Choroid plexus epithelial cell (primary cell): ENCODE results near the gene NUP107.

Experiments
- DNase-seq: peaks from one replicate; pipeline ENCODE4 v3.0.0-alpha.2; 2010; ENCODE audit warnings: low read depth
- H3K4me3 ChIP-seq: 2 replicates; pipeline ENCODE4 v1.5.1; 2011; ENCODE audit warnings: low read depth, mild to moderate bottlenecking, control low read depth, low read length, moderate library complexity
- TF ChIP-seq, protein P1 (sequence below): conservative IDR thresholded peaks from 2 replicates; pipeline ENCODE4 v1.5.1; 2011; ENCODE audit warnings: low read depth, mild to moderate bottlenecking, control low read depth, inconsistent platforms, low read length, moderate library complexity

The NUP107 gene

DNA sequence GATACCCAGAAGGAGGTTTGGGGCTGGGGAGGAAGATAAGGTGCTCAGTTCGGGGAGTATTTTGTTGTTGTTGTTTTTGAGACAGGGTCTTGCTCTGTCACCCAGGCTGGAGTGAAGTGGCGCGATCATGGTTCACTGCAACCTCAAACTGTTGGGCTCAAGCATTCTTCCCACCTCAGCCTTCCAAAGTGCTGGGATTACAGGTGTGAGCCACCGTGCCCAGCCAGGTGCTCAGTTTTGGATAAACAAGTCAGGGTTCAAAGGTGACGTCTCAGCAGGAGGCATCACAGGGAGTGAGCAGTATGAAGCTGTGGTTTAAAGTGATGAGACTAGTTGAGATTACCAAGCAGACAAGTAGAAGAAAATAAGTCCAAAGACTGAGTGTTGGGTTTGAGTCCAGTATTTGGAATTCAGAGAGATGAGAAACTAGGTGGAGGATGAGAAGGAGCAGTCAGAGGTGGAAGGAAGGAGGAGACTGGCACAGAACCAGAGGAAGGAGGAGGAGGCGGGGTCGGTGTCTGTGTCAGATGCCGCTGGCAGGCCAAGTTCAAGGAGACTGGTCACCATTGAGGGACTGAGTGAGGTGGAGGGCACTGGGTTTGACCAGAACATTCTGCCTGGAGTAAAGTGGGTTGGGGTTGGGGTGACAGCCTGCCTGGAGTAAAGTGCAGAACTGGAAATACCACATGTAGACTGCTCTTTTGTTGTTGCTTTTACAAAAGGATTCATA, 75.3 kb downstream of the NUP107 start:
- no peak for DNase-seq
- no peak overlapping the region for H3K4me3 ChIP-seq
- TF ChIP-seq, protein P1, sequence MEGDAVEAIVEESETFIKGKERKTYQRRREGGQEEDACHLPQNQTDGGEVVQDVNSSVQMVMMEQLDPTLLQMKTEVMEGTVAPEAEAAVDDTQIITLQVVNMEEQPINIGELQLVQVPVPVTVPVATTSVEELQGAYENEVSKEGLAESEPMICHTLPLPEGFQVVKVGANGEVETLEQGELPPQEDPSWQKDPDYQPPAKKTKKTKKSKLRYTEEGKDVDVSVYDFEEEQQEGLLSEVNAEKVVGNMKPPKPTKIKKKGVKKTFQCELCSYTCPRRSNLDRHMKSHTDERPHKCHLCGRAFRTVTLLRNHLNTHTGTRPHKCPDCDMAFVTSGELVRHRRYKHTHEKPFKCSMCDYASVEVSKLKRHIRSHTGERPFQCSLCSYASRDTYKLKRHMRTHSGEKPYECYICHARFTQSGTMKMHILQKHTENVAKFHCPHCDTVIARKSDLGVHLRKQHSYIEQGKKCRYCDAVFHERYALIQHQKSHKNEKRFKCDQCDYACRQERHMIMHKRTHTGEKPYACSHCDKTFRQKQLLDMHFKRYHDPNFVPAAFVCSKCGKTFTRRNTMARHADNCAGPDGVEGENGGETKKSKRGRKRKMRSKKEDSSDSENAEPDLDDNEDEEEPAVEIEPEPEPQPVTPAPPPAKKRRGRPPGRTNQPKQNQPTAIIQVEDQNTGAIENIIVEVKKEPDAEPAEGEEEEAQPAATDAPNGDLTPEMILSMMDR, result no peak

DNA sequence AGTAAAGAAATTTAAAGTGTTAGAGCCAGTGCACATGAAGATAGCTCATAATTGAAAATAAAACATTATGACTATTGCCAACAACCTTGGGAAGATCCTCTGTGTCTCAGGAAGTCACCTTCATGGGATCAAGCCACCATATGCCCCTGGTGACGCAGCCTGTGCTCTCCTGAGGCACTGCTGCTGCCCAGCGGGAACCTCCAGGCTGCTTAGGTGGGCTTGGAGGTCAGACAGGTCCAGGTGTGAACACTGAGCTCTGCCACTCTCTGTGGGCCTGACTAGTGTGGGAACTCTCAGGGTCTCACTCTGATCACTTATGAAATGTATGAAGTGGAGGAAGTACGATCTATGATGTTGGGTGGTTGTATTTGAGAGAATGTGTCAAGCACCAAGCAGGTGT, 75.9 kb downstream of the NUP107 start:
- TF ChIP-seq, protein P1, result no peak
- DNase-seq, result no peak
- H3K4me3 ChIP-seq, result no peak overlapping the region

DNA sequence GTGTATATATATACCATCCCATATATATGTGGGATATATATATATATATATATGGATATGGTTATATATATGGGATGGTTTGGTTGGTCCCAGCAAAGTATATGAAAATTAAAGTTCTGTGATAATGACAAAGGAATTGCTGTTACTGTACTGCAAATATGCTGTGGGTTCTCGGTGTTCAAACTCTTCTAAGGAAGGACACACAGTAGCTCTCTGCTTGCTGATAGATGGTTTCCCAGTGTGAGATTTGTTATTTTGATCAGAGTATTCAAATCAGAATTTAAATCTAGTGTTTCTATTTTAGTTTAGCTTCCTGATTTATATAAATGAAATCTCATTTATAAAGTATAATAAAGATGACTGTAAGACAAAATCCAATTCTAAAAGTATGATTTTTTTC, 78.9 kb downstream of the NUP107 start:
- no peak overlapping the region for H3K4me3 ChIP-seq
- no peak for DNase-seq
- TF ChIP-seq, protein P1, result no peak

DNA sequence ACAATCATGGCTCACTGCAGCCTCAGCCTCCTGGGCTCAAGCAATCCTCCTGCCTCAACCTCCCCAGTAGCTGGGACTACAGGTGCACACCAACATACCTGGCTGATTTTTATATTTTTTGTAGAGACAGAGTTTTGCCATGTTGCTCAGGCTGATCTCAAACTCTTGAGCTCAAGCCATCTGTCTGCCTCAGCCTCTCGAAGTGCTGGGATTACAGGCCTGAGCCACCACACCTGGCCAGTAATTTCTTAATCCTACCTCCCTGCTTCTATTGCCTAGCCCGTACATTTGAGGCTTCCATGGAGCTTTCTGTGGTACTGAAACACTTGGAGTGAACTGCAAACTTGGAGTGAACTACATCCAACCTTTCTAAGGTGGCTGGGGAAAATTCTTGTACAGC, 79.9 kb downstream of the NUP107 start:
- TF ChIP-seq, protein P1, result no peak

DNA sequence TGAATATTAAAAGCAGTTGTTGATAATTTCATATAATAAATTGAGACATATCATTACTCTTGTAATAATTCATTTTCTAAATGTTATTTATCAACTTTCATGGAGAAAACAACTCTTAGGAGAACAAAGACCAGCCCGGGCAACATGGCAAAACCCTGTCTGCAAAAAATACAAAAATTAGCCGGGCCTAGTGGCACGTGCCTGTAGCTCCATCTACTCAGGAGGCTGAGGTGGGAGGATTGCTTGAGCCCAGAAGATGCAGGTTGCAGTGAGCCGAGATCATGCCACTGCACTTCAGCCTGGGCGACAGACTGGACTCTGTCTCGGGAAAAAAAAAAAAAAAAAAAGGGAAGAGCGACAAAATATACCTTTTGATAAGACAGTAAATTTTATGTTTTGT, 80.4 kb downstream of the NUP107 start:
- DNase-seq, result no peak
- TF ChIP-seq, protein P1, result no peak
- no peak overlapping the region for H3K4me3 ChIP-seq

More for the DNA sequence above, 79.9 kb downstream of the NUP107 start:
- DNase-seq, result no peak
- H3K4me3 ChIP-seq, result no peak overlapping the region

DNA sequence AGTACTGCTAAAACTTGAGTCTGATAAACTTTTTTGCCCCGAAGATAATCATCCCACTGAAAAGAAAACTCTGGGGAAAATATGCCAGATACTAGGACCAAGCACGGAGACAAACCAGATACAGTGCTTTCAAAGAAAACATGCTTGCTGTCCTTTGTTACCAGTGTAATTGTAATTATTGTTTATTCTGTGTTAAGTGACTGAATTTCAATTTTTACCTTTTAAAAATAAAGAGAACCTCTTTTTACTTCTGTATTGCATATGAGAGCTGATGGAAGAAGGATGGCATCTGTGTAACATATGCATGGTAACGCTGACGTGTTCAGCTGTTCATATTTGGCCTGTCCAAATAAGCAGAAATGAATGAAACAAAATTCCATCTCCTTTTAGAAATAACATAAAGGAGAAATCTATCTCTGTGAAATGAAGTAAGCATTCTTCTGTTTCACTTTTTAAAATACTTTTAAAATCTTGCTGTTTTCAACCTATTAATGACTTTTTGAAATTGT, 81.7 kb downstream of the NUP107 start:
- no peak overlapping the region for H3K4me3 ChIP-seq
- TF ChIP-seq, protein P1, result no peak
- DNase-seq, result no peak

DNA sequence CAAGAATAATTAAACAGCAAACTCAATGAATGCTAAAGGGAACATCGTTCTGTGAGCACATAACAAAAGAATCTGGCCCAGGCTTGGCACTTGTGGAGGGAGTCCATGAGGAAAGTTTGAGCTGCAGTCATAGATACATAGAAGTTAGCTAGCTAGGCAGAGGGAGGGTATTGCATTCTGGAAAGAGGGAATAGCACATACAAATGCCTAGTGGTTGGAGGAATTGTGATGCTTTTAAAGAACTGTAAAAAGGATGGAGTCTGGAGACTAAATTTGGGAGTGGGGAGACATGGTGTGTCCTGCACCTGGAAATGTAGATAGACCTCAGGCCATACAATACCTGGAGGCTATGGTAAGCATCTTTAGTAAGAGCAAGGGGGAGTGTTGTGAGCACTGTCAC, 83.2 kb downstream of the NUP107 start:
- TF ChIP-seq, protein P1, result no peak
- no peak for DNase-seq
- H3K4me3 ChIP-seq, result no peak overlapping the region
